ENCODE data around the gene SMIM26. TPM values are rescaled to one million over a fixed set of nuclear protein-coding genes. Genes with fewer than 3 reads are reported as not detected.

Gene SMIM26
- total and polyA plus RNA-seq, 9 donors = 65.7 to 253 (median 94.0) TPM

- Histone ChIP-seq H3K27ac (no peak overlapping the region), H3K27me3 (no peaks in the 10 kb centered on the region), H3K9me3 (no peaks in the 10 kb centered on the region), H3K36me3 (no peaks in the 10 kb centered on the region), H3K4me1 (ENCODE audit: insufficient read depth) (no peaks in the 10 kb centered on the region), H3K4me3 (no peak overlapping the region)
- intact Hi-C loops (cut with DNase I) = no loop called here
- no peak for DNase-seq
- no peak for TF ChIP-seq CTCF (IDR thresholded peaks at IDR 0.05)
- TF ChIP-seq EP300 (IDR thresholded peaks at IDR 0.05) = no peak
- TF ChIP-seq POLR2A (IDR thresholded peaks at IDR 0.05) = no peak
These were observed 29.0 kb downstream of the SMIM26 start for GRCh38 chr20:18596270-18596669.

GRCh38 chr20:18609741-18610140 lies 42.5 kb downstream of the SMIM26 start:
- Histone ChIP-seq H3K27me3 (no peaks in the 10 kb centered on the region), H3K4me1 (ENCODE audit: insufficient read depth) (no peaks in the 10 kb centered on the region), H3K4me3 (no peak overlapping the region), H3K9me3 (no peaks in the 10 kb centered on the region), H3K27ac (no peak overlapping the region), H3K36me3 (no peaks in the 10 kb centered on the region)
- intact Hi-C loops (cut with DNase I) = no loop called here
- DNase-seq = no peak
- TF ChIP-seq EP300 (IDR thresholded peaks at IDR 0.05) = no peak
- no peak for TF ChIP-seq POLR2A (IDR thresholded peaks at IDR 0.05)
- TF ChIP-seq CTCF (IDR thresholded peaks at IDR 0.05) = no peak

GRCh38 chr20:18611492-18611891 lies 44.3 kb downstream of the SMIM26 start:
- Histone ChIP-seq H3K27me3 (no peaks in the 10 kb centered on the region), H3K4me1 (ENCODE audit: insufficient read depth) (no peaks in the 10 kb centered on the region), H3K9me3 (no peaks in the 10 kb centered on the region), H3K4me3 (no peak overlapping the region), H3K36me3 (no peaks in the 10 kb centered on the region), H3K27ac (no peak overlapping the region)
- TF ChIP-seq POLR2A (IDR thresholded peaks at IDR 0.05) (no peak), CTCF (IDR thresholded peaks at IDR 0.05) (no peak), EP300 (IDR thresholded peaks at IDR 0.05) (no peak)
- no peak for DNase-seq
- intact Hi-C loops (cut with DNase I) = no loop called here
- WGBS, 3 donors = 87 to 95% (median 92%) methylated on average over 8 of the region's 8 CpGs

GRCh38 chr20:18613553-18613952 lies 46.3 kb downstream of the SMIM26 start:
- WGBS, 3 donors = 78 to 87% (median 85%) methylated on average over 2 of the region's 2 CpGs
- Histone ChIP-seq H3K4me1 (ENCODE audit: insufficient read depth) (no peaks in the 10 kb centered on the region), H3K27me3 (no peaks in the 10 kb centered on the region), H3K9me3 (no peaks in the 10 kb centered on the region), H3K4me3 (no peak overlapping the region), H3K27ac (no peak overlapping the region), H3K36me3 (no peaks in the 10 kb centered on the region)
- intact Hi-C loops (cut with DNase I) = no loop called here
- no peak for DNase-seq
- no peak for TF ChIP-seq CTCF (IDR thresholded peaks at IDR 0.05)
- no peak for TF ChIP-seq POLR2A (IDR thresholded peaks at IDR 0.05)
- TF ChIP-seq EP300 (IDR thresholded peaks at IDR 0.05) = no peak

GRCh38 chr20:18614244-18614643 lies 47.0 kb downstream of the SMIM26 start:
- no peak for DNase-seq
- Histone ChIP-seq H3K36me3 (no peaks in the 10 kb centered on the region), H3K27ac (no peak overlapping the region), H3K4me3 (no peak overlapping the region), H3K4me1 (ENCODE audit: insufficient read depth) (no peaks in the 10 kb centered on the region), H3K9me3 (no peaks in the 10 kb centered on the region), H3K27me3 (no peaks in the 10 kb centered on the region)
- intact Hi-C loops (cut with DNase I) = no loop called here
- 80 to 92% (median 84%) methylated on average over 5 of the region's 5 CpGs for WGBS, 3 donors
- no peak for TF ChIP-seq EP300 (IDR thresholded peaks at IDR 0.05)
- TF ChIP-seq CTCF (IDR thresholded peaks at IDR 0.05) = no peak
- TF ChIP-seq POLR2A (IDR thresholded peaks at IDR 0.05) = no peak

Measured in ovary (tissue), 9 donors.